ENCODE data around the gene LONP1. TPM values are rescaled to one million over a fixed set of nuclear protein-coding genes. Genes with fewer than 3 reads are reported as not detected.
"Not testable (repeated sequence)": the region's sequence is repeated elsewhere in the genome, so short reads cannot be mapped to it uniquely, and the experiment has no call there.

Gene LONP1
- total RNA-seq, 1 experiment from 2014 or later: 34.6 TPM

GRCh38 chr19:5693195-5694166 is 26.5 kb downstream of the LONP1 start:
- no peak for DNase-seq (ENCODE audit: low read depth)

- no peak for DNase-seq (ENCODE audit: low read depth)
Observed at GRCh38 chr19:5692723-5693194, 27.2 kb downstream of the LONP1 start.

GRCh38 chr19:5691822-5692722 is 27.9 kb downstream of the LONP1 start:
- no peak for DNase-seq (ENCODE audit: low read depth)

GRCh38 chr19:5690955-5691821 is 28.8 kb downstream of the LONP1 start:
- DNase-seq (ENCODE audit: low read depth): peak; percentile 40

GRCh38 chr19:5690125-5690954 is 29.6 kb downstream of the LONP1 start, which contains the start of gene RPL36:
Gene RPL36, plus strand, starts transcription at chr19:5690295. Its CDS starts 213 bp downstream, at chr19:5690508.
- DNase-seq (ENCODE audit: low read depth): peak; percentile 93

- DNase-seq (ENCODE audit: low read depth): not testable (repeated sequence)
Observed at GRCh38 chr19:5688262-5688881, 31.6 kb downstream of the LONP1 start.

- DNase-seq (ENCODE audit: low read depth): peak; percentile 44
Observed at GRCh38 chr19:5687360-5688198, 32.4 kb downstream of the LONP1 start.

GRCh38 chr19:5686647-5687359 is 33.1 kb downstream of the LONP1 start:
- DNase-seq (ENCODE audit: low read depth): peak; percentile 89

- no peak for DNase-seq (ENCODE audit: low read depth)
Observed at GRCh38 chr19:5686326-5686646, 33.7 kb downstream of the LONP1 start.

- DNase-seq (ENCODE audit: low read depth): no peak
Observed at GRCh38 chr19:5684694-5685430, 35.1 kb downstream of the LONP1 start.

GRCh38 chr19:5683177-5683886 is 36.6 kb downstream of the LONP1 start:
- DNase-seq (ENCODE audit: low read depth): no peak

- no peak for DNase-seq (ENCODE audit: low read depth)
Observed at GRCh38 chr19:5682107-5682482, 37.9 kb downstream of the LONP1 start.

- no peak for DNase-seq (ENCODE audit: low read depth)
Observed at GRCh38 chr19:5681391-5682106, 38.4 kb downstream of the LONP1 start.

- peak; percentile 98 for DNase-seq (ENCODE audit: low read depth)
Observed at GRCh38 chr19:5680437-5681368, 39.2 kb downstream of the LONP1 start, which contains the start of the genes HSD11B1L and MICOS13. Gene HSD11B1L, plus strand, starts transcription at chr19:5681027. Its CDS starts 3,806 bp downstream, at chr19:5684833. Gene MICOS13, minus strand, starts transcription at chr19:5680516. Its CDS starts 30 bp downstream, at chr19:5680486.

GRCh38 chr19:5680084-5680436 is 39.9 kb downstream of the LONP1 start:
- DNase-seq (ENCODE audit: low read depth): no peak
